ENCODE measurements around the gene ZC3H13.

GRCh38 chr13:46057256-46058015 is 4.9 kb upstream of the ZC3H13 start:
- no peak for TF ChIP-seq CTCF (IDR thresholded peaks at IDR 0.05)
- TF ChIP-seq POLR2AphosphoS5 (IDR thresholded peaks at IDR 0.05): no peak
- no peak for TF ChIP-seq POLR2A (IDR thresholded peaks at IDR 0.05)

Data from gastroesophageal sphincter (tissue), 3 donors.